Endometrium (tissue), 2 donors: ENCODE data around the gene EEFSEC.

Source experiments
- FAIRE-seq: peaks from 2 replicates; lab custom pipeline; 2012; peaks lifted over from hg19 to GRCh38; lab: Jason Lieb, UNC
- donor health status: control.
- donor health status: control.

Gene EEFSEC

GRCh38 chr3:128412180-128413002 lies 259.1 kb downstream of the EEFSEC start:
- no peak for FAIRE-seq

GRCh38 chr3:128413003-128413370 lies 259.7 kb downstream of the EEFSEC start:
- FAIRE-seq: no peak

GRCh38 chr3:128413413-128414205 lies 260.3 kb downstream of the EEFSEC start:
- no peak for FAIRE-seq

GRCh38 chr3:128415200-128415772 lies 262.0 kb downstream of the EEFSEC start:
- no peak for FAIRE-seq

GRCh38 chr3:128415773-128416577 lies 262.7 kb downstream of the EEFSEC start:
- no peak for FAIRE-seq

GRCh38 chr3:128416578-128417211 lies 263.4 kb downstream of the EEFSEC start:
- no peak for FAIRE-seq

GRCh38 chr3:128418900-128419299 lies 265.6 kb downstream of the EEFSEC start:
- no peak for FAIRE-seq

- FAIRE-seq: no peak
Measured at GRCh38 chr3:128419311-128419710, 266.0 kb downstream of the EEFSEC start.

GRCh38 chr3:128420289-128420688 lies 267.0 kb downstream of the EEFSEC start:
- no peak for FAIRE-seq

GRCh38 chr3:128420720-128421438 lies 267.6 kb downstream of the EEFSEC start:
- no peak for FAIRE-seq

GRCh38 chr3:128421439-128421836 lies 268.2 kb downstream of the EEFSEC start:
- no peak for FAIRE-seq

GRCh38 chr3:128421966-128422365 lies 268.7 kb downstream of the EEFSEC start:
- no peak for FAIRE-seq

GRCh38 chr3:128422762-128423524 lies 269.7 kb downstream of the EEFSEC start:
- no peak for FAIRE-seq

GRCh38 chr3:128423525-128424147 lies 270.4 kb downstream of the EEFSEC start:
- FAIRE-seq: no peak

GRCh38 chr3:128424508-128425069 lies 271.3 kb downstream of the EEFSEC start:
- no peak for FAIRE-seq

- FAIRE-seq: no peak
Measured at GRCh38 chr3:128425142-128425845, 272.0 kb downstream of the EEFSEC start.

GRCh38 chr3:128425846-128426127 lies 272.5 kb downstream of the EEFSEC start:
- no peak for FAIRE-seq

GRCh38 chr3:128426128-128426921 lies 273.0 kb downstream of the EEFSEC start:
- FAIRE-seq: no peak
